OCI-LY7 (cell line): ENCODE results near the gene ANAPC5. TPM values are rescaled to one million over a fixed set of nuclear protein-coding genes. Genes with fewer than 3 reads are reported as not detected.

ENCODE experiments used
- BruUV-seq: library from RNA; stranded (reverse); fragments of 400-500 nt; replicated peaks from 2 replicates; lab custom pipeline; 2021; lab: Mats Ljungman, UMichigan
- CTCF ChIA-PET: fragments of 300-600 bp; sonication (Branson Sonifier 250); formaldehyde crosslinking; loops from one replicate; lab custom pipeline; 2022; ENCODE audit warnings: antibody characterized with exemption; ENCODE audit not compliant: unreplicated experiment; lab: Charles Lee
- POLR2A ChIA-PET: fragments of 300-600 bp; sonication (Branson Sonifier 250); formaldehyde crosslinking; loops from one replicate; lab custom pipeline; 2022; ENCODE audit warnings: antibody characterized with exemption; lab: Charles Lee
- DNase-seq: peaks from one replicate; pipeline ENCODE4 v3.0.0-alpha.2; 2015; ENCODE audit warnings: low spot score
- H2AFZ ChIP-seq: fragments of 200-600 bp; sonication (generic), shearing (Covaris generic); 2 replicates; pipeline ENCODE4 v1.6.1; 2014; ENCODE audit warnings: mild to moderate bottlenecking, antibody characterized with exemption, low read length, moderate library complexity
- H3K27ac ChIP-seq: fragments of 200-600 bp; sonication (generic); 2 replicates; pipeline ENCODE4 v1.5.1; 2014; ENCODE audit warnings: mixed run types, low read depth, mild to moderate bottlenecking, moderate library complexity, low read length, inconsistent platforms; ENCODE audit not compliant: poor library complexity, severe bottlenecking
- H3K36me3 ChIP-seq: fragments of 200-600 bp; sonication (generic); 2 replicates; pipeline ENCODE4 v1.6.1; 2014; ENCODE audit warnings: mild to moderate bottlenecking, antibody characterized with exemption, low read length, moderate library complexity, mixed read lengths; ENCODE audit not compliant: insufficient read depth
- H3K4me1 ChIP-seq: fragments of 200-600 bp; sonication (generic); 2 replicates; pipeline ENCODE4 v1.5.1; 2014; ENCODE audit warnings: mild to moderate bottlenecking, low read length; ENCODE audit not compliant: insufficient read depth, poor library complexity, severe bottlenecking
- H3K4me2 ChIP-seq: fragments of 200-600 bp; sonication (generic); 2 replicates; pipeline ENCODE4 v1.6.1; 2014; ENCODE audit warnings: mild to moderate bottlenecking, low read length
- H3K4me3 ChIP-seq: fragments of 200-600 bp; sonication (generic); 2 replicates; pipeline ENCODE4 v1.5.1; 2014; ENCODE audit warnings: mild to moderate bottlenecking, low read depth, low read length; ENCODE audit not compliant: poor library complexity, severe bottlenecking
- H3K79me2 ChIP-seq: fragments of 200-600 bp; sonication (generic); 2 replicates; pipeline ENCODE4 v1.6.1; 2016; ENCODE audit warnings: low read depth, mild to moderate bottlenecking, low read length, moderate library complexity, mixed read lengths; ENCODE audit not compliant: insufficient read depth
- H3K9me2 ChIP-seq: fragments of 200-600 bp; sonication (generic); 2 replicates; pipeline ENCODE4 v1.6.1; 2016; ENCODE audit warnings: mild to moderate bottlenecking, low read length, mixed read lengths; ENCODE audit not compliant: insufficient read depth
- H3K9me3 ChIP-seq: fragments of 200-600 bp; sonication (generic); 2 replicates; pipeline ENCODE4 v1.6.1; 2014; ENCODE audit warnings: mild to moderate bottlenecking, mixed run types, low read length, mixed read lengths
- H4K20me1 ChIP-seq: fragments of 200-600 bp; sonication (generic); 2 replicates; pipeline ENCODE4 v1.6.1; 2014; ENCODE audit warnings: mild to moderate bottlenecking, antibody characterized with exemption, low read length, moderate library complexity, mixed read lengths; ENCODE audit not compliant: insufficient read depth
- CTCF ChIP-seq: fragments of 200-600 bp; sonication (generic); conservative IDR thresholded peaks from 2 replicates; pipeline ENCODE4 v1.5.1; 2014; ENCODE audit warnings: mild to moderate bottlenecking, antibody characterized with exemption, low read length, moderate library complexity, mixed read lengths
- EZH2phosphoT487 ChIP-seq: fragments of 200-600 bp; sonication (generic); IDR thresholded peaks from 2 replicates; pipeline ENCODE4 v1.6.1; 2018; ENCODE audit warnings: low read depth, borderline replicate concordance, mild to moderate bottlenecking, mixed run types, antibody characterized with exemption, low read length, moderate library complexity, mixed read lengths
- intact Hi-C: fragments of 100-400 bp; cut with micrococcal nuclease; formaldehyde crosslinking; loops from one replicate; pipeline ENCODE4 v1.10.0; 2022; ENCODE audit not compliant: unreplicated experiment
- total RNA-seq, 2 experiments: library from RNA; depleted of rRNA in 1 of 2; stranded (reverse); fragments of >200 nt in 1 of 2; shearing (Covaris generic) in 1 of 2; gene quantifications; 2 replicates each; pipeline ENCODE4 v1.2.3, GENCODE V29; 2014 to 2022

ANAPC5 gene
- total RNA-seq, 2 experiments from 2014 or later: 186 to 217 TPM

DNA sequence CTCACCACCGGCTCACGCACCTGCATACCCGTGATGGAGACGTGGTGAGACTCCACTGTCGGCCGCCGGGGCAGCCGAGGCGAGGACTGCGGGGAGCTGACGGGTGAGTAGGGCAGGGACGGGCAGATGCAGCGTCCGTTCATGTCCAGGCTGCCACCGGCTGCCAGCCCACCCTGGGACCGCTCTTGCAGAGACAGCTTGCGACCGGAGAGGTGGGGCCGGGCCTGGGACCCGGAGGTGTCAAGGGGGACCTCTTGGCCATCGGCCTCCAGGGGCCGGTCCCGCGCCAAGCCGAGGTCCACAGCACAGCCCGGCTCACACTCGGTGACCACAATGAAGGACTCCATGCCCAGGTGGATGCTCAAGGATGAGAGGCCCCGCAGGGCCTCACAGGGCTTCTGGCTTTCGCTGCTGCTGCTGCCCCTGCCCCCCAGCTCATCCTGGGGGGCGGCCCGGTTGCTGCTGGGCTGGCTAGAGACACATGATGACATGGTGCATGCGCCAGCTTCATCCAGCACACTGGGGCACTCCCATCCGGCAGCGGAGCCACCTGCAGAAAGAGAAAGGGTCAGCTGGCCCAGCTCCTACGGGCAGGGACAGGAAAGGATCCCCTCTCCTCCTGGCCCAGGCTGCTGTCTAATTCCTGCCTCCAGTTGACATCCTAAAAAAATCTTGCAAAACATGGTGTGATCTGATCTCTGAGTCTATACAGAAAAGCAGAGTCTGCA is 78.0 kb downstream of the ANAPC5 start:
- intact Hi-C loops: no loop called here
- BruUV-seq: no TSS peak
- H4K20me1 ChIP-seq: 0 out of 2 replicates have a peak, but pooled peaks cover 3% of the 10 kb centered on the region
- no peak overlapping the region for H3K4me2 ChIP-seq
- H3K9me2 ChIP-seq: no peaks in the 10 kb centered on the region
- H3K4me3 ChIP-seq: no peak overlapping the region
- no peaks in the 10 kb centered on the region for H3K9me3 ChIP-seq
- no peak overlapping the region for H2AFZ ChIP-seq
- DNase-seq: no peak
- no peaks in the 10 kb centered on the region for H3K4me1 ChIP-seq
- no peak overlapping the region for H3K27ac ChIP-seq
- H3K79me2 ChIP-seq: no peaks in the 10 kb centered on the region
- POLR2A ChIA-PET: no interaction called here
- peaks cover 42% of the 10 kb centered on the region for H3K36me3 ChIP-seq
- no peak for TF ChIP-seq CTCF
- TF ChIP-seq EZH2phosphoT487: no peak
- CTCF ChIA-PET: no interaction called here

DNA sequence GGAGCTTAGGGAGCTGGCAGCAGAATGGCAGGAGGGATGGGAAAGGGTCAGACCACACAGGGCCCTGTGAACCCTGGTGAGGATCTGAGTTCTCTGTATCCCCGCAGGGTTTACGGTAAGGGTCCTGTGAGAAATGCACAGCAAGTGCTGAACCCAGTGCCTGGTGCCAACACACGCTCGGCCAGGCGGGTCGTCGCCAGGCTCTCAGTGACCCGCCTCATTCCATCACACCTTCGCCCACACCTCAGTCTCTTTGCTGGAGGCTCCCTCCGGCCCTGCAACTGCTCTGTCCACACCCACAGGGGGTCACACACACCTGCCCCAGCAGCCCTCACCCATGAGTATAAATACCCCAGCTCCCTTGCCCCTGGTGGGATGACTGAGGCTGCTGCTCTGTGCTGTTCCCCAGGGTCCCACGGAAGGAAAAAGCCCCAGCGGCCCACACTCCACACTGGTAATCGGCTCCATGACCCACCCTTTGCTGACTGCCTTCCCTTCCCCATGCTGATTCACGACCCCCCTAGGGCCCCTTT is 78.8 kb downstream of the ANAPC5 start:
- H3K4me3 ChIP-seq: no peak overlapping the region
- BruUV-seq: no TSS peak
- no peak overlapping the region for H3K4me2 ChIP-seq
- H3K9me2 ChIP-seq: no peaks in the 10 kb centered on the region
- no peaks in the 10 kb centered on the region for H3K9me3 ChIP-seq
- no peak overlapping the region for H2AFZ ChIP-seq
- no peak overlapping the region for H3K27ac ChIP-seq
- no peak for TF ChIP-seq EZH2phosphoT487
- TF ChIP-seq CTCF: no peak
- H3K4me1 ChIP-seq: no peaks in the 10 kb centered on the region
- peaks cover 50% of the 10 kb centered on the region for H3K36me3 ChIP-seq
- CTCF ChIA-PET: interaction anchor here (1.1 kb wide), 1 partner anchor 12 kb away, joined by 3 read pairs; no protein-coding TSS in a partner anchor
- DNase-seq: no peak
- no peaks in the 10 kb centered on the region for H3K79me2 ChIP-seq
- POLR2A ChIA-PET: interaction anchor here (0.5 kb wide), 1 partner anchor 1368 kb away, joined by 3 read pairs; no protein-coding TSS in a partner anchor
- 0 out of 2 replicates have a peak, but pooled peaks cover 3% of the 10 kb centered on the region for H4K20me1 ChIP-seq
- intact Hi-C loops: no loop called here

DNA sequence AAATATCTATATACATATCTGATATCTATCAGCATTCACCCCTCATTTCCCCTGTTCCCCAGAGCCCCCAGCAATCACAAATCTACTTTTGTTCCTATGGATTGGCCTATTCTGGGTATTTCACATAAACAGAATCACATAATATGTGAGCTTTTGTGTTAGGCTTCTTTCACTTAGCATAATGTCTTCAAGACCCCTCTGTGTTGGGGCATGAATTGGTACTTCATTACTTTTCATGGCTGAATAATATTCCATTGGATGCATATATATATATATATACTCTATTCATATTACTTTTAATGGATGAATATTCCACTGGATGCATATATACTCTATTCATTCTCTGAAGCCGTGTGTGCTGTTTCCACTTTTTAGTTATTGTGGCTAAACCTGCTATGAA is 84.4 kb downstream of the ANAPC5 start:
- Histone ChIP-seq H3K4me2 (no peak overlapping the region), H3K36me3 (peaks cover 55% of the 10 kb centered on the region), H3K4me3 (no peak overlapping the region), H4K20me1 (no peaks in the 10 kb centered on the region), H3K79me2 (no peaks in the 10 kb centered on the region), H3K27ac (no peak overlapping the region), H3K9me3 (no peaks in the 10 kb centered on the region), H3K9me2 (no peaks in the 10 kb centered on the region), H2AFZ (no peak overlapping the region), H3K4me1 (no peaks in the 10 kb centered on the region)
- no peak for DNase-seq
- intact Hi-C loops: no loop called here
- ChIA-PET POLR2A (interaction anchor here (1.1 kb wide), 1 partner anchor 20 kb away, joined by 3 read pairs; no protein-coding TSS in a partner anchor), CTCF (no interaction called here)
- BruUV-seq: no TSS peak
- no peak for TF ChIP-seq CTCF
